Measurements from ENCODE around the gene LRRC66.

GRCh38 chr4:52019936-52020657 lies at the start of gene LRRC66:
- TF ChIP-seq CTCF (IDR thresholded peaks at IDR 0.05) (no peak), POLR2A (IDR thresholded peaks at IDR 0.05) (no peak), EP300 (IDR thresholded peaks at IDR 0.05) (no peak)
